UCSD-AML1 (cell line): ENCODE data around the gene USP43.
"Not testable (repeated sequence)": the region's sequence is repeated elsewhere in the genome, so short reads cannot be mapped to it uniquely, and the experiment has no call there.

Experiments used
- DNase-seq: peaks from one replicate; lab custom pipeline; 2025; ENCODE audit not compliant: unreplicated experiment; lab: John Stamatoyannopoulos, UW

USP43 gene

DNA sequence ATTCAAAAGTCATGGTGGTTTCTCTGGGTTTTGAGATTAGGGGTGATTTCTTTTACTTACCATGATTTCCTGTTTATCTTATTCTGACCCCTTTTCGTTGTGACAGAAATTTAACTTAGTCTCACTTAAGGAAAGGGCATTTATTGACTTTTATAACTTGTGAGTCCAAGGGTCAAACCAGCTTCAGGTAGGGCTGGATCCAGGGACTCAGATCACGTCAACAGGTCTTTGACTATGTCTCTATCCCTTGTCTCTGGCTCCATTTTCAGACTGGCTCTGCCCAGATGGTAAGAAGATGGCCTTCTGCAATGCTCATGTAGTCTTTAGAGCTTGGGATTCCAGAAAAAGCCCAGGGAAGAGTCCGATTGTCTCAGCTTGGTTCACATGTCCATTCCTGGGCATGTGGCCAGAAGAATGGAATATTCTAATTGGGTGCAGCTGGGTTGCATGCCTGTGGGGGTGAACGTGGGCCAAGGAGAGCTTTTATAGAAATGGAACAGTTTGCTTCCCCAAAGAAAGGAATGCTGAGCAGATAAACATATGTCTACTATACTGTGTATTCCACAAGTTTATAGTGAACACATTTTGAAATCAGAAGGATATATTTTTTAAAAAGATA lies 13.4 kb downstream of the USP43 start:
- DNase-seq = no peak

DNA sequence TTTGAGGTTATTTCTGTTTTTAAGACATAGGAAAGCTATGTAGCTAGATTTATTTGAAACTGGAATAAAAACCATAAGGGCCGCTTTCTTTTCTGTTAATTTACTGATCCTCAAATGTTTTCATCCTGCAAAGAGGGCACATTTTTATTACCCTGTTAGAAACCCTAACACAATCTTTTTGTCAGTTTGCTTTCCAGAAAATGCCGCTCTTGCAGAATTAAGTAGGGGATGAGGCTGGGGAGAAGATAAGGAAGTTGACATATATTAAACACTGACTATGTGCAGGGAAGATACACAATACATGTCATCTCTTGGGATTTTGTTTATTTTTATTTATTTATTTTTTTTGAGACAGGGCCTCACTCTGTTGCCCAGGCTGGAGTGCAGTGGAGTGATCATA lies 15.7 kb downstream of the USP43 start:
- no peak for DNase-seq

DNA sequence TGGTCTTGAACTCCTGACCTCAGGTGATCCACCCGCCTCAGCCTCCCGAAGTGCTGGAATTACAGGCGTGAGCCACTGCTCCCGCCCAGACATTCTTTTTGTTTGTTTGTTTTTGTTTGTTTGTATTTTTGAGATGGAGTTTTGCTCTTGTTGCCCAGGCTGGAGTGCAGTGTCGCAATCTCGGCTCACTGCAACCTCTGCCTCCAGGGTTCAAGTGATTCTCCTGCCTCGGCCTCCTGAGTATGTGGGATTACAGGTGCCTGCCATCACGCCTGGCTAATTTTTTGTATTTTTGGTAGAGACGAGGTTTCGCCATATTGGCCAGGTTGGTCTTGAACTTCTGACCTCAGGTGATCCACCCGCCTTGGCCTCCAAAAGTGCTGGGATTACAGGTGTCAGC lies 18.2 kb downstream of the USP43 start:
- not testable (repeated sequence) for DNase-seq

DNA sequence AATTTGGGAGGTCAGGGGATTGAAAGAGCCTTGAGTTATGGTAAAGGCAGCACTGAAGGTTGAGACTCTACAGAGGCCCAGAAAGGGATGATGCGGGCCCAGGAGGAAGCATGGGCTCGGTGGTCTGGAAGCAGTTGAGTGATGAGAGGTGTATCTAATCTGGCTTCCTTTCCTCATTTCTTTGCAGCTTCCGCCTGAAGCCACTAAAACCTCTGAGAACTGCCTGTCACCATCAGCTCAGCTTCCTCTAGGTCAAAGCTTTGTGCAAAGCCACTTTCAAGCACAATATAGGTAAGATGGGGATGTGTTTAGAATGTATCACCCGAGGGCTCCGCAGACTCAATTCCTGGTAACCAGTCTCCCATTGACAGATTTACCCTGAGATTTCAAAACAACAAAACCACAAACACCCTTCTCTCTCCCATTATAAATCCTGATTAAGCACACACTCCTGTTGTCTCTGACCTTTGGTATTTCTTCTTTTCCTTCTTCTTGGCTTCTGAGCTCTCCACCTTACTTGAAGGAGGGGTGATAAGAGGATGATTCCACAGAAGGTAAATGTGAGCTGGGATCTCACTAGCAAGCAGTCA lies 21.2 kb downstream of the USP43 start:
- DNase-seq = no peak

DNA sequence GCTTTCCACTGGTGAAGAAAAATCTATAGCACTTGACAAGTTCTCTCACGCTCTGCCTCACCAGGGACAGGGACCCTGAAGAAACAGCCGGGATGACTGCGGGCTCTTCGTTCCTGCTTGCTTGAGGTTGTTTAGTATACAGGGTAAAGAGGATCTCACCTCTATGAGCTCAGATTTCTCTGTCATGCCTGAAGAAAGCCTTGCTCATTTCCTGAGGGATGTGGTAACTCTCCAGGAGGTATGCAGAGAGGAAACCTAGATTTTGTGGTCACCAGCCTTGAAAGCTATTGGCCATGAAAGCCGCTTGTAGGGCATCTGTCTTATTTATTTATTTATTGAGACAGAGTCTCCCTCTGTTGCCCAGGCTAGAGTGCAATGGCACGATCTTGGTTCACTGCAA lies 23.2 kb downstream of the USP43 start:
- DNase-seq = no peak

DNA sequence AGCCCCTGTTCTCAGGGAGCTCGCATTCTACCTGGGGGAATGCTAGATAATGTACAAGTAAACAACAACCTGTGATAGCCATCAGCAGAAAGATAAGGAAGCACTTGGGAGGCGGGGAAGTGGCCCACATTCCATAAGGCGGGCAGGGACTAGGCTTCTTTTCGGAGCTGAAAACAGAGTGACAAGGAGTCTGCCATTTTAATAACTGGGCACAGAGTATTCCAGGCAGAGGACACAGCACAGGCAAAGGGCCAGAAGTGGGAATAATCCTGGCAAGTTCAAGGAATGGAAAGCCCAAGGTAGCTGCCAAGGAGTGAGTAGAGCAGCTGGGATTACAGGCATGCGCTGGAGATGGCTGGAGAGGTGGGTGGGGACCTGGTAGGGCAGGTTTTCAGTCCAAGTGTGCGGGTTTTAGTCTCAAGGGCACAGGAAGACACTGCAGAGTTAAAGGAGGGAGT lies 24.3 kb downstream of the USP43 start:
- no peak for DNase-seq

DNA sequence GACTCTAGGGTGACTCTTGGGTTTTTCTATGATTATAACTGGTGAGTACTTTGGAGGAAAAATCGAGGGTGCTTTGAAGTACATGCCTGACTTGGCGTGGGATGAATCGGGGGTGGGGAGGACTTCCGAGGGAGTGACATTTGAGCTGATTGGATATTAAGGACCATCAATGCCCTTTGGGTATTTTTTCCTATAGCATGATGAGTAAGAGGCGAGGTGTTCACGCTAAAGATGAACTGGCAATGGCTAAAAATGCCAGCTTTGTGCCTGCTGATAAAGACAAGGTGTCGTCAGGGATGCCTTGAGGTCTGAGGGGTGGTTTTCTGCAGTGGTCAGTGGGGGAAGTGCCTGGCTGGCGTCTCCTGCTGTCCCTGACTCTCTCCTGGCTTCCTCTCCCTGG lies 25.3 kb downstream of the USP43 start:
- no peak for DNase-seq

DNA sequence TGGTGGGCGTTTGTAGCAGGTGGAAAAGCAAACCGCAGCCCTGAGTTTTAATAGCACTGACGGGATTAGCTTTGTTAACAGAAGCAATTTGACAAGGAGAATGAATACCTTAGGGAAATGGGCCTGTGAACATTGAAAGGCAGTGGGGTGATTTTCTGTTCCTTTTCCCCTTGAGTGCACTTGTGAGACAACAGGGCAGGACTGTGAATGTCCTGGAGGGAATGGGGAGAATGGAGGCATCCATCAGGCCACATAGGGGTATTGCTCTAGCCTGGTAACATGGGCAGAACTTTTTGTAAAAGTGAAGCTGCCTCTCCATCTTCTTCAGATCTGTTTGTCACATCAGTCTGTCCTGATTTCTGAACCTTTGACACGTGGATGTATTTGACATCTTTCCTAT lies 26.2 kb downstream of the USP43 start:
- DNase-seq = no peak

DNA sequence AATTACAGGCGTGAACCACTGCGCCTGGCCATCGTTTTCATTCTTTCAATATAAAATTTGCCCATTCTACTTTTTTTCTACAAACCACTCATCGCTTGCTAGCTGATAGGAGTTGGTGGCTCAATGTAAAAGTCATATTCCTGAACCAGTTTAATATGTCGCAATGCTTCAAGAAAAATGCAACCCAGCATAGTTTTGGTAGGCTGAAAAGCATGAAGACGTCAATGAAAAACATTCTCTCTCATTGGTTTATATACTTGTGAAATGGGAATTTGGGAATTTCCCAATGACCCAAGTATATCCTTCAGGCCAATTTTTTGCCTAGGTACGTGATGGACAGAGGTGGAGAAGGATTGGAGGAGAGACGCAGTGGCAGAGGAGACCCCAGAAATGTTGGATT lies 26.9 kb downstream of the USP43 start:
- no peak for DNase-seq

DNA sequence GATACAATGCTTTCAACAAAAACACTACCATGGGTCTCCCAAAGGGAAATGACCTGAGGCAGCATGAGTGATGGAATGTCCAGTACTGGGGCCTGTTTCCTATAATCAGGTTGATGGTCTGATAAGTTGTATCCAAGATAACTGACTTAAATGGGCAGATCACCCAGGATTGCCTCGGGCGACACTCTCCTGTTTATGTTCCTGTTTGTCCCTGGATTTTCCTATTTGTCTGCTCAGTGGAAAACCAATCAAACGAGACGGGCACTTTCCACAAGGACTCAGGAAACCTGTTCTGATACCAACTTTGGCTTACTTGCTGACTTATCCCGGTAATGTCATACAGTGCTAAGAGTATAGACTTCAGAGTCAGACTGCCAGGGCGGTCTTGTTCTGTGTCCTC lies 27.4 kb downstream of the USP43 start:
- DNase-seq = no peak

DNA sequence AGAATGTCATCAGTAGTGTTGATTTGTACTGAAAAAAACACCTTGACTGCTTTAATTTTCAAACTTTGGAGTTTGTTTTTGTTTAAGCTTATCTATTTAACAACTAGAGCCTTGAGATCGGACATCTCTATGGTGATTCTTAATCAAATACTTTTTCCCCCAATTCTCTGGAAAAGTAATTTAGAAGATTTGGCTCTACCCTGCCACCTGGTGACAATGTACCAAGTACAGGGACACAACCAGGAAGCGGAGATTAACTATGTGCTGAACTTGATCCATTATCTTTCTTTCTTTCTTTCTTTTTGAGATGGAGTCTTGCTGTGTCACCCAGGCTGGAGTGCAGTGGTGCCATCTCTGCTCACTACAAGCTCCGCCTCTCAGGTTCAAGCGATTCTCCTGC lies 30.8 kb downstream of the USP43 start:
- DNase-seq = no peak

DNA sequence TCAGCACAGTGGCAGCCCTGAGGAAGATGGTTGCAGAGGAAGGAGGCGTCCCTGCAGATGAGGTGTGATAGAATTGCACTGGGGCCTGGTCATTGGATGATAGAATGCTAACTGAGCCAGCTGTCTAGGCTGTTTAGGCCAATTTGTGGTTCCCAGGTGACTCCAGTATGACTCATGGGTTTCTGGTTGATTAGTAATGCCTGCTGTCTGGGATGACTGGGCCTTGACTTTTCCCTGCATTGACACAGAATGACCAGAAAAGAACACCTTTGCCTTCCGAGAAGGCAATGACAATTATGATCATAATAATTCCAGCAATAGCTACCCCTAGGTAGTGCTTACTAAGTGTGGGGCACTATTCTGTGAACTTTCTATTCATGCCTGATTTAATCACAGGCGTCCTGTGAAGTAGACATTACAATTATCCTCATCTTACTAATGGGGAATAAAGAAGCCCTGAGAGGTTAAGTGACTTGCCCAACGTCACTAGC lies 31.5 kb downstream of the USP43 start:
- DNase-seq = no peak

DNA sequence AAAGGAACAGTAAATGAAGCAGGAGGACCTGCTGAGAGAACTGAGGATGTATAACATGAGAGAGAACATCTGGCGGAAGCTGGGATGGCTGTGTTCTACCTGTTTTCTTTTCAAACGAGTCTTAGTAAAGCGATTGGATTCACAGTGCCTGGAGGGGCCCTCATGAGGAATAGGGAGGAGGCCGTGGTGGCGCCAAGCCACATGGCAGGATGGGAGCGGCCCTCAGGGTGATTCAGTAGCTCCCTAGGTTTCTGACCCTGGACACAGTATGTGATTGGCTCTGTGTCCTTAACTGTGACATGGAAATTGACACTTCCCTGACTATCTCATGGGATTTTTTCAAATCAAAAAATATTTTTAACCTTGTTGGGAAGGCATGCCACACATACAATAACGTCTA lies 32.1 kb downstream of the USP43 start:
- no peak for DNase-seq

DNA sequence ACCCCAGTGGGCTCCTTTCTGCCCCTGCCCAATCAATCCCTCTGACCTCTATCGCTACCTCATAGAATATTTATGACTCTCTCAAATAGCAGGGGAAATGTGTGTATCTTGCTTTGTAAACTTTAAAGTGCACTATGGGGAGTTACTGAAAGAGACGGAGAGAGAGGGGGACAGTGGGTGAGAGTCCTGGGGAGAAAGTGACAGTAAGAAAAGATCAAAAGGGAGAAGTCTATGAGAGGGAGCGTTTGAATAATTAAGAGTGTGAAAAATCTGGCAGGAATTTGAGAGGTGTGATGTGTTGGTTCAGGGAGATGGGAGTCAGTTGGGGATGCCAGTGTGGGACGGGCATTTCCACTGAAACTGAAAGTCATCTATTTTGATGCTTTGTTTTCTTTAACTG lies 32.6 kb downstream of the USP43 start:
- DNase-seq = no peak

DNA sequence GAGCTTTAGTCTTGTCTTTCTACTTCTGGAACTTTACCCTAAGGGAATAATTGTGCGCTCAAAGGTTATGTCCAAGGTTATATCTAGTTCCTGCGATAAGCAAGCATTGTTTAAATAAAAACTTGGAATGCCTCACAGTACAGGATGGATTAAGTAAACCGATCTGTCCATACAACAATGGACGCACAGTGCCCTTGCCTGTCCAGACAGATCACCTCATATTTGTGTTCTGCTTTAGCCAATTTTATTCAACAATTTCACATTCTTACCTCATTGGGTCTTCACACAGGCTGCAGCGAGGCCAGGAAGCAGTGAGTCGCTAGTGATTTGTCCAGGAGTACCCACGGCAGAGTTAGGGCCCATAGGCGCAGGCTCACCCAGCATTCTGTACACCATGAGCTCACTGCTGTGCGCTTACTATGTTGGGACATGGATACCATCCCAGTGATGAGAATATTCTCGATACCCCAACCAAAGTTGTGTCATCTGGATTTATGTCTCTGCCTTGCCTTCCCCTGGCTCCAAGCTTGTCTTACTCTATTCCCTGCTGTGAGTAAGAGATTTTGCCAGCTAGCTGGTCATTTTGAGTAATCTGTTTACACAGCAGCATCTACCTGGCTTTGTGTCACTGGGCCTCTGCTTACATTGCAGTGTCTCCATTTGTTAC lies 39.8 kb downstream of the USP43 start:
- no peak for DNase-seq

DNA sequence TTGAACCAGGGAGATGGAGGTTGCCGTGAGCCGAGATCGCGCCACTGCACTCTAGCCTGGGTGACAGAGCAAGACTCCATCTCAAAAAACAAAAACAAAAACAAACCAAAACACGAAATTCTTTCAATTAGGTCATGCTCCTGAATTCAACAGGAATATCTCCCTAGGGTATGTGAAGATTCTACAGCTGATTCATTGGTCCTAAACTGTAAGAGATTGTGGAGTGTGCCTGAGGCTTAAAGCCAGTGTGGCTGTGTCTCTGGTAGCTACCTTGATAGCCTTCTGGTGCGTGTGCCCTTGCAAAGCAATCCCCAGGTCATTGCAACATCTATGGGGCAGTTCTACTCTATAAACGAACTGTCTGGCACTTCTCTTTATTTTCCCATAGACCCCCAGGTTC lies 48.4 kb downstream of the USP43 start:
- DNase-seq = no peak

DNA sequence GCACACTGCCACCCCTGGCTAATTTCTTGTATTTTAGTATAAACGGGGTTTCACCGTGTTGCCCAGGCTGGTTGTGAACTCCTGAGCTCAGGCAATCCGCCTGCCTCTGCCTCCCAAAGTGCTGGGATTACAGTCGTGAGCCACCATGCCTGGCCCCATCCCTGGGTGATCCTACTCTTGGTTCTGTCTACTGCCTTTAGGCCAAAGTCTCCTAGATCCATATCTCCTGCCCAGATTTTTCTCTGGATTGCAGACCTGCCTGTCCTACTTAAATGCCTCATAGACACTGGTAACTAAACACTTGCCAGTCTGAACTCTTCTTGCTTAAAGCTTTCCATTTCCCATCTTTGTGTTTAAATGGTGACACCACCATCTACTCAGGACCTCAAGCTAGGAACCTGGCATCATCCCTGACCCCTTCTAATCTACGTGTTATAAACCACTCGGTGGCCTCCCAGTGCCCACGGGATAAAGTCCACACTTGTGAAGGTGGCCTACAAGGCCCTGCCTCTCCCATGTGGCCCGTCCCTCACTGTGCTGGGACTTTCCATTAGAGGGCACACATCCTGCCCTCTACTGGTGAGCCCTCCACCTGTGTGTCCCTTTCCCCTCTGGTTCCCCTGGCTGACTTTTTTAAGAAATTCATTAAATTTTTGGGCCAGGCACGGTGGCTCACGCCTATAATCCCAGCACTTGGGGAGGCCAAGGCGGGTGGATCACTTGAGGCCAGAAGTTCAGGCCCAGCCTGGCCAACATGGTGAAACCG lies 51.1 kb downstream of the USP43 start:
- no peak for DNase-seq

DNA sequence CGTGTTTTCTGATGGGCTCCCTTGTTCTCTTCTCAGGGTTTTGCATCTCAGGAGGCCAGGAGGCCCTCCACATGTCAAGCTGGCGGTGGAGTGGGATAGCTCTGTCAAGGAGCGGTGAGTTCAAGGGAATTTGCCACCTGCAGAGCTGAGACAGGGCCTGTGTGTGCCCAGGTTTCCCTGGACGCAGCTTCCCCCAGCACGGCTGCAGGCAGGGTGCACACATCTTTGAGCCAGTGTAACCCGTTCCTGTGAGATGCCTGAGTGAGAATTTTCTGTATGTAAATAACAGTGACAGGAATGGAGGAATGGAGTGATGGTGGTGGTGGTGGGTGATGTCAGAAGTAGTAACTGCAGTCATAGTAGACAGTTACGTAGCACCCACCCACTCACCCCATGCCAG lies 54.8 kb downstream of the USP43 start:
- no peak for DNase-seq

DNA sequence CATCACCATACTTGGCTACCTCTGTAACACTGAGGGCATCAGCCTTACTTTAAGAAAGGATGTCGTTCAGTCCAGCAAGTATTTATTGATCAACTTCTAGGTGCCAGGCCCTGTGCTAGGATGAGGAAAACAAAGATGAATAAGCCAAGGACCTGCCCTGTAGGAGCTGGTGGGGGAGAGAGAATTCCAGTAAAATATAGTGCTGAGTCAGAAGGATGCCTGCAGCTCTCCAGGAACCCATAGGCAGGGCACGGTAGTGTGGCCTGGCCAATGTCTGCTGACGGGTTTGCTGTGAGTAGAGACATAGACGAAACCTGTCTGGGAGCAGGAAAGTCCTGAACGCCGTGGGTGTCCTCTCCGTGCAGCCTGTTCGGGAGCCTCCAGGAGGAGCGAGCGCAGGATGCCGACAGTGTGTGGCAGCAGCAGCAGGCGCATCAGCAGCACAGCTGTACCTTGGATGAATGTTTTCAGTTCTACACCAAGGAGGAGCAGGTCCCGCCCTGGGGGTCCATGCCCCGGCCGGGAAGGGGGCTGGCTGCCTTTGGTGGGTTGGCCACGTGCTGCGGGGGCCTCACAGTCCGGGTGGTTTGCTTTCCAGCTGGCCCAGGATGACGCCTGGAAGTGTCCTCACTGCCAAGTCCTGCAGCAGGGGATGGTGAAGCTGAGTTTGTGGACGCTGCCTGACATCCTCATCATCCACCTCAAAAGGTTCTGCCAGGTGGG lies 55.6 kb downstream of the USP43 start:
- no peak for DNase-seq

DNA sequence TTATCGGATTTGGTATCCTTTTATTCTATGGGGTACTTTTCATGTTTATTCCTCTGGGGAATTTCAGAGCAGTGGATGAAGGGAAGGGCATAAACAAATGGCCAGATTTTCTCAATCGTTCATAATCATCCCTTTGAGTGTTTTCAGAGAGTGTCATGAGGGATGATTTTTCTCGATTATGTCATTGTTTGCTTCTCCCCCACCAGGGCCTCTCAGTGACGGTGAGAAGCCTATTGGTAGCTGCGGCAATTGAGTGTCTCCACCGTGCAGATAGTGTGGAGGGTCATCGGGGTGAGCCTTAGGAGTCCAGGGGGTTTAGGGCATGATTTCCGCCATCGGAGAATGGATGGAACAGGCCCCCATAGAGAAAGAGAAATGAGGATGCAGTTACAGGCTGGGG lies 57.2 kb downstream of the USP43 start:
- no peak for DNase-seq
